Hepatic stellate cell (primary cell): ENCODE data around the gene FAM43A.

Experiments used
- DNase-seq: peaks from one replicate; pipeline ENCODE4 v3.0.0; 2011; ENCODE audit warnings: low spot score

The FAM43A gene

DNA sequence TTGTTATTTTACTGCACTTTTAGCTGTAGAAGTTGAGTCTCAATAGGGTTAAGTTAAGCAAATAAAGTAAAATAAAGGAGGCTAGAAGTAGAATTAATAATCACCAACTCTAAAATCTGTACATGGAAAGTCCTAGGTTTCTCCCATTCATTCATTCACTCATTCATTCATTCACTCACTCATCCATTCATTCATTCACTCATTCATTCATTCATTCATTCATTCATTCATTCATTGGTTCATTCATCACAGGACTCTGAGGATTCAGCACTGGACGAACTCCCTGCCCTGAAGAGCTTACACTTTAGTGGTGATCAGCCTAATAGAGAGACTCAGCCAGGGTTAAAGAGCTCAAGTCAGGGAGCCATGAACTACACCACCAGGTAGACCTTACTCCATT lies 9.2 kb upstream of the FAM43A start:
- DNase-seq = no peak

DNA sequence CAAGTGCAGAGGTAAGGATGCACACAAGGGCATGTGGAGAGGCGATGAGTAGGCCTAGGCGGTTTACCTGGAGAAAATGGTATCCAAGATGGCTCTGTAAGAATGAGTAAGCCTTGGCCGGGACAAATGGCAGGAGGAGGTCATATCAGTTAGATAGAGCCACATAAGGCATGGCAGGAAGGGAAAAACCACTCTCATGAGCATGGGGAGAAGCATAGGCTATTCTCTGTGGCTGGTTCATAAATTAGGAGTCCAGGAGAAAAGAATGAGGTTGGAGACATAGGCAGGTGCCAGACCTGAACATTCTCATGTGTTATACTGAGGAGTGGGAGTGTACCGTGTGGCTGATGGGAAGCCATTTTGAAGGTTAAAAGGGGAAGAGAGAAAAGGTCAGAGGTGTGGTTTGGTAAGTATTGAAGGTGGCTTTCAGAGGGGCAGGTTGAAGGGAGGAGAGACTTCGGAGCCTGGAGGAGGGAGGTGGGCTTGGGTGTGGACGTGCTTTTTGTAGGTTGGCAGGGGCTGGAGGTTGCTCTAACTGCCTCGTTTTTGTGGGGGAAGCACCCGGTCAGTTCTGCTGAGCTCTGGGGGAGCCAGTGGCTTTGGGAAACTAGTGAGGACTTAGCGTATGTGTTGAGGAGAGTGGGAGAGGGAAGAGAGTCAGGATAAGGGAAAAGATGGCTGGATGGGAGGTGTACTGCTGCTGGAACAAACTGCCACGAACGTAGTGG lies 4.6 kb upstream of the FAM43A start:
- DNase-seq = no peak

DNA sequence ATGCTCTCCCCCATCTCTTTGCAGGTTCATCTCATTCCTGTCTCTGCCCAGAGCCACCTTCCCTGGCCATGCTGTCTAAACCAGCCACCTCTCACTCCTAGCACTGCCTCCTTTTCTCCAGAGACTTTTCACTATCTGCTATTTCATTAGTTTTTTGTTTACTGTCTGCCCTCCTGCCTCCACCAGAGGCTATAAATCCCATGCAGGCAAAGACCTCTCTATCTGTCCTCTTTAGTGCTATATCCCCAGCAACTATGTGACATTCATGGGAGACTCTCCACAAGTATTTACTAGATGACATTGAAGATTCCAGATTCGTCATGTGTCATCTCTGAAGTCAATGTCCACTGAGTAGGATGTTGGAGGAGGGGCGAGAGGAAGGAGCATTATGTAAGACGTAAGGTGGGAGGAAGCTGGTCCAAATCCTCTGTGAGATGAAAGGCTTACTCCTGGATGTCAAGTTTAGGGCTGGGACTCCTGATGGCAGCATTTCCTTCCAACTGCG lies 3.4 kb upstream of the FAM43A start:
- no peak for DNase-seq

DNA sequence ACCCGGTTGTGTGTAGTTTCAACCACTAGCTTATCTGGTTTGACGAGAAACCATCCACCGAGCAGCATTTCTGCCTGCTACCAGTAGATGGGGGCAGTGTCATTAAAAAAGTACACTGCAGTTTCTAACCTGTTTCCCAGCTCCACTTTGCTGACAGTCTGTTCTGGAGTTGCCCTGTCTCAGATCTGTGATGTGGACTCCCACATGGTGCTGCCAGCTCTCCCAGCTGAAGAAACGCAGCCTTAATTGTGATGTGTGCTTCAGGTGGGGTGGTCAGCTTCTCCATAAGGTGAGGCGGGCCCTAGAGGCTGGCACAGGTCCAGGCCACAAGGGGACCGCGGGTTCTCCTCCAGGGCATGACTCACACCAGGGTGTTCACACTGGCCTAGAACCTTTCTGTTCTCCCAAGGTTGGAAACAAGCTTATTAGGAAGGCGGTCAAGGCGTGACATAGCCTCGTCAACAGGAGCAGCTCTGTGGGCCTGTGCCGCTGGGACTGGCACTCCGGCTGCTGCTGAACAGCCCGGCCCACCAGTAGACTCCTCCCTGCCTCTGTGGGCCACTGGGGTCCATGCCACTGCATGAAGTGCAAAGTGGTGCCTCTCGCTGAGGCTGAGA lies 2.9 kb upstream of the FAM43A start:
- peak; percentile 87 for DNase-seq

DNA sequence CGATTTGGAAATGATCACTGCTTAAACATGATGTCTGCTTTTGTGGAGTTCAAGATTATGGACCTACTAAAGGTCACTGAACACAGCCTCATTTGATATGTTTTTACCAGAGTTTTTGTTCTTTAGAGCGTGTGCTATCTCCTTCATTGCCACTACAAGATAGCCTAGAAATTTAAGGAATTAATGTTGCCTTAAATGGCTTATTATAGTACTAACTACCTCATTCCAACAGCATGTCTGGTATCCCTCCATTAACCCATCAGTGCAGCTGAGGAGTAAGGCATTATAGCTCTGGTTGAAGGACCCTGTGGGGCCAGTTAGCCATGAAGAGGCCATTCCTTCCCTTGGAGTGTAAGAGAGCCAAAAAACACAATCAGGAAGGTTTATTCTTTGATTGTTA lies 2.3 kb upstream of the FAM43A start:
- no peak for DNase-seq

DNA sequence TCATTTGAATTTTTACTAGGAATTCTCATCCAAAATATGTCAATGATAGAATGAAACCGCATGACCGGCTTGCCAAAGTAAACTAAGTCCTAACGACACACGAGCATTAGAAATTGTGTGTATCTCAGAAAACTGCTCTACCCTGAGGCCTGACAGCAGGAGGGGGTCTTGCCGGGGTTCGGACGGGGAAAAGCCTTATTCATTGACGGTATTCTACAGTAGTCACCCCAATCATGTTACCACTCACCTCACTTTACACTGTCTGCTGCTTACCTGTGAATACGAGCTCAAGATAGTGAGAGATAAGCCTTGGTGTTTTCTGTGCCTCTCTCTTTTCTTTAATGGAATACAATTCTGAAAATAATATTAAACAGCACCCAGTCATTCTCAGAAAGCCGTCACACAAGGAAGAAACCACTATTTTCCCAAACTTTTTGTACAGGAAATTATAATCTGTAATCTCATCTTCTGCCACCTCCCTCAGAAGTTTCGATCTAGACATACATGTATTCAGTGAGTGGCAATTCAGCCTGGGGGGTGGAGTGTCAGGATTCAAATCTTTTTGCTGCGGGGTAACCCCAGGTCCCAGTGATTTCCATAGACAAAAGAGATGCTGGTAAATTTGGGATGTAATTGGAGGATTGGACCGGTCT lies 492 bp upstream of the FAM43A start:
- DNase-seq = no peak

DNA sequence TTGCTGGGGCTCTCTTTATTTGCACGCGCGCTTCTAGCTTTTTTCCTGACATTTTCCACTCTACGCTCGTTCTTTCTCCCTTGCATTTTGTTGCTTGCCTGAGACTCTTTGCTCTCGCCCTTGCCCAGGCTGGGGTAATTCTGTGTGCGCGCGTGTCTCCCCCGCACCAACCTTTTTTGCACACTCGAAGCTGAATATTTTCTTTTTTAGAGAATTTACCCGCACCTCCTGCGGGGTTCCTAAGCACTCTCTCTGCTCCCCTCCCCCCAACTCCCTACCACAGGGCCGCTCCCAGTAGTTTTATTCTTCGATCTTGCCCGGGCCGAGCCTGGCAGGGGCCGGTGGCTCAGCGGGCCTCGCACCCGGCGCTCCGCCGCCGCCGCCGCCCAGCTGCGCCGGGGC lies 732 bp downstream of the FAM43A start:
- peak; percentile 20 for DNase-seq

- peak; percentile 50 for DNase-seq
Observed at GRCh38 chr3:194686816-194687637, 1.3 kb downstream of the FAM43A start.

DNA sequence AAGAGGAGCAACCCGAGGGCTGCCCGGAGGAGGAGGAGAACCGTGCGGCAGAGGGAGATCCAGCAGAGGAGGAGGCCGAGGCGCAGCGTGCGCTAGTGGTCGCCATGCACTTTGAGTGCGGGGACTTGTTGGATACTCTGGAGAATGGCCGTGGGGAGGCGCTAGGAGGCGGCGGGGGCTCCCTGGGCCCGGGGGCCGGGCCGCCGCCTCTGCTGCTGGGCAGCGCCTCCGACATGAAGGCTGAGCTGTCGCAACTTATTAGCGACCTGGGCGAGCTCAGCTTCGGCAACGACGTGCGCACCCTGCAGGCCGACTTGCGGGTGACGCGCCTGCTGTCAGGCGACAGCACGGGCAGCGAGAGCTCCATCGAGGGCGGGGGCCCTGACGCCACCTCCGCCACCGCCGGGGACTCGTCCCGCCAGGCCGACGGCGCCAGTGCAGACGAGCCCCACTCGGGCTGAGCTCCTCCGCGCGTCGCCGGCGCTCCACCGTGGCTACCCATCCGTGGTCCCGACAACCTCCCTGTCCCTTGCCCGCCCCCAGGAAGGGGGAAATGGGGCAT lies 2.0 kb downstream of the FAM43A start:
- DNase-seq = peak; percentile 63

GRCh38 chr3:194688200-194688740 lies 2.6 kb downstream of the FAM43A start:
- no peak for DNase-seq

- no peak for DNase-seq
Observed at GRCh38 chr3:194688946-194689345, 3.3 kb downstream of the FAM43A start.

DNA sequence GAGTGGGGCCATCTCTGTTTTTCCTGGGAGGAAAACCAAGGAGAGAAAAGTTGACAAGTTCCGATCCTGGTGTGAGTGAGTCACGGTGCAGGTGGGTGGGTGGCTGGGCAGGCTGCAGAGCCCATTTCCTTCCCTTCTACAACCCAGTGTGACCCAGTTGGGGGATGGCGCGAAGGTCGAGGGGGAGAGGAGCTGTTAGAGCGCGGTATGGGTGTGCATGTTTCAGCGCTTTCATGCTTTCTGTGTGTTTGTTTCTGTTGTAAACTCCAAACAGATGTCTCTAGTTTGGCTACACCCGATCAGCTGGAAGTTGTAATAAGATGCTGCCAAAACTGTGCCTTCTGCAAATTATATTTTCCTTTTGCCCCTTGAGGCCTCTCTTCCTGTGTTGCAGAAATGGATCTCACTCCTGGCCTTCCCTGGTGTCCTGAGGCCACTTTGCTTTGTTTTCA lies 3.8 kb downstream of the FAM43A start:
- no peak for DNase-seq

GRCh38 chr3:194690501-194691372 lies 5.1 kb downstream of the FAM43A start:
- DNase-seq = no peak

DNA sequence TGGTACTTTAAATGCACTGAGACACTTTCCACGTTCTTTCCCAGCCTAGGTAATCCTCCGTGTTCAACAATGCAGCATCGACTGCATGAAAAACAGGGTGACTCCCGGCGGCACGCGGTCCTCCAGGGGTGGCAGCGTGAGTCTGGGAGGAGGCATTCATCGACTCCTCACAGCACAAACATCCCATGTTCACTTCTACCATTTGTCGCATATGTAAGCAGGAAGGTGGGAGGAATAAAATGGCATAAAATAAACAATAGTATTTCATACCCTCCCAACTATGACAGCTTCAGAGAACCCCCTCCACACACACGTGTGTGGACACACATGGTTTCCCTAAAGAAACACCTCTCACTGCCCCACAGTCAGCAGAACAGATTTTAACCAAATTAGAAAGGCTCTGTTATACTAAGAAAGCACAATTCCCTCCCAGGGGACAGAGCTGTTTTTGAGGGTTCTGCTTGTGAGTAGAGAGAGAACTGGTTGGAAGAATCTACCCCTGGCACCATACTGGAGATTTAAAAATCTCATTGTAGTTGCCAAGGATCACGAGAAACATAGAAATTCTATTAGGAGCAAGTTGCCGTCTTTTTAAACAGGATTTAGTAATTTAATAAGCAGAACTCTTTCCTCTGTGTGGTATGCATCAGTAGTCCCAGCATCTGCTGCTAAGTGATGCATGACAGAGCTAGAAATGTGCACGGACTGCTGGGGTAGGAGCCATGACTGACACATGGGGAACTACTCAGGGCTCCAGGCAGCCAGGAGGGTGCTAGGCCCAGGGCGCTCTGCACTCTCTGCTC lies 6.0 kb downstream of the FAM43A start:
- DNase-seq = no peak

DNA sequence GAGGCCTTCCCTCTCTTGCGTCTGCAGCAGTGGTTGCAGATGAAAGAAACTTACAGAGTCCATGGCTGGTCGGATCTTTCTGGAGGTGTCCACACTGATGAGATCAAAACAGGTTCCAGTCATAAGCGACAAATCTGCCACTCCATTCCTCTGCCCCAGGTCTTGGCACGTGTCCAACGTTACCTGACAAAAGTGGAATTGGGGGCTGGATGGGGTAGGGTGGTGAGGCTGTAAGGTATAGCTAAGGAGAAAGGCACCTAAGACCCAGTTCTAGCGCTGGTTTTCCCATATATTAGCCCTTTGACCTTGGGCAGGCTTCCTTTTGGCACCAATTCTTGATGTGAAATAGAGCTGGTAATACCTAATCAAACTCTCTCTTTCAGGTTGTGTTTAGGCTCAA lies 11.0 kb downstream of the FAM43A start:
- no peak for DNase-seq

GRCh38 chr3:194702545-194702944 lies 16.9 kb downstream of the FAM43A start:
- DNase-seq = no peak

DNA sequence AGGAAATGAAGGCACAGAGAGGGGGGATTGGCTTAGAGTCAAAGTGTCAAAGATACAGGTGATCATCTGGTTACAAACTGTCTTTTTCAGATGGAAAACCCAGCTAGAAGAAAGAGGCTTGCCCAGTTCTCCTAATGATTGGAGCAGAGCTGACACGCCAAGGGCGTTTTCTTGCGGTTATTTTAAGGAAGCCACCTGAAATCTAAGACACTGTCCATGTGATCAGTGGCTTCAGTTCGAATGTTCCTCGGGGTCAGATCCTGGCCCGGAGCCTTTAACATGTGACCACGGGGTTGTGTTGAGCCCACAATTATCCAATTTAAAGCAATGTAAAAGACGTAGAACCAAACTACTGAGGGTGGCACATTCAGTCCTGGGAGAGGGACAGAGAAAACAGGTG lies 19.5 kb downstream of the FAM43A start:
- no peak for DNase-seq

DNA sequence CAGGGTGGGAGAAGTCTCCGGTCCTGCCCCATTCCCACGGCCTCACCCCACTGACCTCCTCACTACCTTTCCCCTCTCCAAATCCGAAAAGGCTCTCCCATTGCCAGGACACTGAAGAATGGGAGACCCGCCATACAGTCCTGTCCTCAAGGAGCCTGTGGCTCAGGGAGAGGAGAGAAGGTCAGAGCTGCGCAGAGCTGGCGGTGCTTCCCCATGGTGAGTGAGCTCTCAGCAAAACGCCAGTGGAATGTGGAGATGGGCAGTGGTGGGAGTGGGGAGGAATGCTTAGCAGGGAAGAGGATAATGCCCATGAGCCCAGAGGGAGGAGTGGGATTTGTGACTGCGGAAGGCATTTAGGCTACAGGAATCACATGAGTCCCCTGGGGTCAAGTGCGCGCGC lies 20.1 kb downstream of the FAM43A start:
- DNase-seq = no peak

GRCh38 chr3:194707147-194707540 lies 21.5 kb downstream of the FAM43A start:
- no peak for DNase-seq

DNA sequence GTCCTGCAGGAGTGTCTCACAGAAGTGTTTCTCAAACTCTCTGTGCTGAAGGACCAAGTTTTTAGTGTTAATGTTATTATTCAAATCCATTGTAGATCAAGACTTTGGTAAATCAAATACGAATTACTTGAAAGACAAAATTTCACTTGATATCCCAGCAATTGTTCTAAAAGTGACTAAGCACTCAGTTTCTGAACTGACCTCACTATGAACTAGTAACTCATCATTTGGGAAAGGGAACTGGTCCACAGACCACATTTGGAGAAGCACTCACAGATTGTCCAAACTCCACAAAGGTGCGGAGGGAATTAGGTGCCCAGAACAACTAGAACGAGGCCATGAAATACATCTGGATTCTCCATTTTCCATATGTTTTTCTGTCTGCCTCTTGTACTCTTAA lies 25.6 kb downstream of the FAM43A start:
- no peak for DNase-seq
